Upper lobe of left lung (tissue), 6 donors: Measurements from ENCODE around the gene SLC25A21. TPM values are rescaled to one million over a fixed set of nuclear protein-coding genes. Genes with fewer than 3 reads are reported as not detected.

Source experiments
- ATAC-seq, 2 donors: fragments of 200-7000 bp; cut with Tn5 transposase; one replicate each; pipeline ENCODE4 v1.9.1; 2022; ENCODE audit warnings: mild to moderate bottlenecking in 2 of 2, moderate library complexity in 2 of 2; ENCODE audit not compliant: low FRiP score in 2 of 2
- DNase-seq, 2 donors: peaks; one replicate each; pipeline ENCODE4 v3.0.0-alpha.2; 2019 to 2020
- H3K27ac ChIP-seq, 4 donors: fragments of 200-600 bp; sonication (generic); one replicate each; pipeline ENCODE4 v1.5.1; 2016 to 2019
- H3K27me3 ChIP-seq, 4 donors: fragments of 200-600 bp; sonication (generic); one replicate each; pipeline ENCODE4 v1.5.1; 2017 to 2019
- H3K36me3 ChIP-seq, 4 donors: fragments of 200-600 bp; sonication (generic); one replicate each; pipeline ENCODE4 v1.5.1; 2016 to 2019
- H3K4me1 ChIP-seq, 4 donors: fragments of 200-600 bp; sonication (generic); one replicate each; pipeline ENCODE4 v1.5.1; 2018 to 2019
- H3K4me3 ChIP-seq, 4 donors: fragments of 200-600 bp; sonication (generic); one replicate each; pipeline ENCODE4 v1.5.1; 2017 to 2019; ENCODE audit warnings: mild to moderate bottlenecking in 2 of 4, moderate library complexity in 1 of 4
- H3K9me3 ChIP-seq, 4 donors: fragments of 200-600 bp; sonication (generic); one replicate each; pipeline ENCODE4 v1.5.1; 2018 to 2019
- EP300 ChIP-seq, 4 donors: sonication (generic); formaldehyde crosslinking; IDR thresholded peaks; one replicate each; pipeline ENCODE4 v1.5.1; 2017; ENCODE audit warnings: antibody characterized with exemption in 4 of 4, control low read depth in 2 of 4
- POLR2A ChIP-seq, 4 donors: fragments of 450-650 bp; IDR thresholded peaks; one replicate each; pipeline ENCODE4 v1.5.1; 2016 to 2017; ENCODE audit warnings: antibody characterized with exemption in 4 of 4, mild to moderate bottlenecking in 2 of 4
- POLR2AphosphoS5 ChIP-seq, 2 donors: sonication (generic); formaldehyde crosslinking; IDR thresholded peaks; one replicate each; pipeline ENCODE4 v1.5.1; 2017; ENCODE audit warnings: antibody characterized with exemption in 2 of 2
- WGBS, 2 donors: methylation state at CpG; one replicate each; pipeline ENCODE4 v1.1.5; 2017 to 2018; 5-methylcytosine and 5-hydroxymethylcytosine counted together
- total RNA-seq, 6 donors: library from RNA; depleted of rRNA in 4 of 6; stranded (reverse); fragments of >200 nt in 4 of 6; gene quantifications; one replicate each; pipeline versions ENCODE4 v1.1.0 to v1.2.1, GENCODE V29; 2016 to 2021
- TF ChIP-seq, protein P1 (sequence below), 6 experiments: fragments of 450-650 bp in 4 of 6; fragments of 200-600 bp in 2 of 6; sonication (generic) in 2 of 6; IDR thresholded peaks; one replicate each; pipeline ENCODE4 v1.5.1; 2016 to 2019; ENCODE audit warnings: antibody characterized with exemption in 6 of 6
- donor health status: DM: no; HTN: no; CAD: no; lungs with moderate emphysema.
- donor health status: DM: no; HTN: yes; CAD: no; lungs with severe emphysema.

SLC25A21 gene
- total RNA-seq, 6 donors from 2014 or later: 0.15 to 1.7 (median 0.30) TPM; not detected in 3

GRCh38 chr14:37122919-37123639 lies 49.3 kb downstream of the SLC25A21 start:
- Histone ChIP-seq H3K9me3 (peaks cover 0 to 5% (median 2%) of the 10 kb centered on the region in 4 donors), H3K27ac (no peak overlapping the region), H3K4me3 (no peak overlapping the region), H3K27me3 (no peaks in the 10 kb centered on the region), H3K36me3 (no peaks in the 10 kb centered on the region), H3K4me1 (no peaks in the 10 kb centered on the region)
- TF ChIP-seq, protein P1, sequence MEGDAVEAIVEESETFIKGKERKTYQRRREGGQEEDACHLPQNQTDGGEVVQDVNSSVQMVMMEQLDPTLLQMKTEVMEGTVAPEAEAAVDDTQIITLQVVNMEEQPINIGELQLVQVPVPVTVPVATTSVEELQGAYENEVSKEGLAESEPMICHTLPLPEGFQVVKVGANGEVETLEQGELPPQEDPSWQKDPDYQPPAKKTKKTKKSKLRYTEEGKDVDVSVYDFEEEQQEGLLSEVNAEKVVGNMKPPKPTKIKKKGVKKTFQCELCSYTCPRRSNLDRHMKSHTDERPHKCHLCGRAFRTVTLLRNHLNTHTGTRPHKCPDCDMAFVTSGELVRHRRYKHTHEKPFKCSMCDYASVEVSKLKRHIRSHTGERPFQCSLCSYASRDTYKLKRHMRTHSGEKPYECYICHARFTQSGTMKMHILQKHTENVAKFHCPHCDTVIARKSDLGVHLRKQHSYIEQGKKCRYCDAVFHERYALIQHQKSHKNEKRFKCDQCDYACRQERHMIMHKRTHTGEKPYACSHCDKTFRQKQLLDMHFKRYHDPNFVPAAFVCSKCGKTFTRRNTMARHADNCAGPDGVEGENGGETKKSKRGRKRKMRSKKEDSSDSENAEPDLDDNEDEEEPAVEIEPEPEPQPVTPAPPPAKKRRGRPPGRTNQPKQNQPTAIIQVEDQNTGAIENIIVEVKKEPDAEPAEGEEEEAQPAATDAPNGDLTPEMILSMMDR (IDR thresholded peaks at IDR 0.05): no peak
- TF ChIP-seq EP300 (IDR thresholded peaks at IDR 0.05): no peak
- TF ChIP-seq POLR2AphosphoS5 (IDR thresholded peaks at IDR 0.05): no peak
- no peak for TF ChIP-seq POLR2A (IDR thresholded peaks at IDR 0.05)
- DNase-seq: no peak
- WGBS, 2 donors: 68 to 73% methylated on average over 7 of the region's 7 CpGs
- ATAC-seq: no peak

DNA sequence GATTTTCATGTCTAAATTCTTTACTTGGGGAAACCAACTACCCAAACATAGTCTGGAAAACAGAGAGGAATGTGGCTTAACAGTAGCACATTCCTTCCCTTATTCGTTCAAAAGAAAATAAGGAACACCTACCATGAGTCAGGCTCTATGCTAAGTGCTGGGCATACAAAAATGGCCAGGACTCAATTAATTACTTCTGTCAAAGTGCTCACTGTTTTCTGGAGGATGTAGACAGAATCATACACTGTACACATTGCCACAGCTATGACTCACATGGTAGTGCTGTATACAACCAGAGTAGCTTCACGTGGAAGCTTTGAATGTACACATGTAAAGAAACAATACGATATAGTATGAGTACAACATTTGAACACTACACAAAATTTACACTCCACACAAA lies 50.1 kb downstream of the SLC25A21 start:
- no peak for DNase-seq
- ATAC-seq: peak; percentile 45 to 80
- no peaks in the 10 kb centered on the region for H3K36me3 ChIP-seq
- 59 to 66% methylated on average over 3 of the region's 3 CpGs for WGBS, 2 donors
- TF ChIP-seq EP300 (IDR thresholded peaks at IDR 0.05): no peak
- TF ChIP-seq, protein P1 (IDR thresholded peaks at IDR 0.05): no peak
- no peak for TF ChIP-seq POLR2A (IDR thresholded peaks at IDR 0.05)
- TF ChIP-seq POLR2AphosphoS5 (IDR thresholded peaks at IDR 0.05): no peak
- H3K4me3 ChIP-seq: no peak overlapping the region
- no peak overlapping the region for H3K27ac ChIP-seq
- peaks cover 0 to 5% (median 2%) of the 10 kb centered on the region in 4 donors for H3K9me3 ChIP-seq
- H3K27me3 ChIP-seq: no peaks in the 10 kb centered on the region
- H3K4me1 ChIP-seq: no peaks in the 10 kb centered on the region

DNA sequence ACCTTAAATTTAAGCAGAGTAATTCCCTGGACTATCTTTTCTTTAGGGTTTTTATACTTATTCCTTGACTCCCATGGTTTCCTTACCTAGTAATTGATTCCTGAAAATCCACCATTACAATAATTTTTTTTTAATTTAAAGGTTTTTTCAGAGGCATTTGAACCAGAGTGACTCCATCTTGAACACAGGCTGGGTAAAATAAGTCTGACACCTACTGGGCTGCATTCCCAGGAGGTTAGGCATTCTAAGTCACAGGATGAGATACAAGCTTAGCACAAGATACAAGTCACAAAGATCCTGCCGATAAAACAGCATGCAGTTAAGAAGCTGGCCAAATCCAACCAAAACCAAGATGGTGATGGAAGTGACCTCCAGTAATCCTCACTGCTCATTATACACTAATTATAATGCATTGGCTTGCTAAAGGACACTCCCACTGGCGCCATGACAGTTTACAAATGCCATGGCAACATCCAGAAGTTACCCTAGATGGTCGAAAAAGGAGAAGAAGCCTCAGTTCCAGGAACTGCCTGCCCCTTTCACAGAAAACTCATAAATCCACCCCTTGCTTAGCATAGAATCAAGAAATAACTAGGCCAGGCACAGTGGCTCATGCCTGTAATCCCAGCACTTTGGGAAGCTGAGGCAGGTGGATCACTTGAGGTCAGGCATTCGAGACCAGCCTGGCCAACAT lies 53.6 kb downstream of the SLC25A21 start:
- Histone ChIP-seq H3K27me3 (no peaks in the 10 kb centered on the region), H3K27ac (no peak overlapping the region), H3K36me3 (no peaks in the 10 kb centered on the region), H3K4me1 (no peaks in the 10 kb centered on the region), H3K9me3 (peaks cover 0 to 5% (median 2%) of the 10 kb centered on the region in 4 donors), H3K4me3 (no peak overlapping the region)
- WGBS, 2 donors: 70 to 81% methylated on average over 4 of the region's 4 CpGs
- ATAC-seq (no peak), DNase-seq (no peak)
- TF ChIP-seq, protein P1 (IDR thresholded peaks at IDR 0.05): no peak
- TF ChIP-seq POLR2A (IDR thresholded peaks at IDR 0.05) (no peak), POLR2AphosphoS5 (IDR thresholded peaks at IDR 0.05) (no peak), EP300 (IDR thresholded peaks at IDR 0.05) (no peak)

- WGBS, 2 donors: 75 to 77% methylated on average over 5 of the region's 5 CpGs
- Histone ChIP-seq H3K9me3 (peaks cover 0 to 5% (median 2%) of the 10 kb centered on the region in 4 donors), H3K4me1 (no peaks in the 10 kb centered on the region), H3K36me3 (no peaks in the 10 kb centered on the region), H3K27ac (no peak overlapping the region), H3K4me3 (no peak overlapping the region), H3K27me3 (no peaks in the 10 kb centered on the region)
- no peak for ATAC-seq
- no peak for DNase-seq
- TF ChIP-seq, protein P1 (IDR thresholded peaks at IDR 0.05): peak in 1 of 6 experiments; percentile 21
- TF ChIP-seq POLR2A (IDR thresholded peaks at IDR 0.05): no peak
These were observed 55.2 kb downstream of the SLC25A21 start for GRCh38 chr14:37116933-37117849.
